Naive thymus-derived CD4-positive, alpha-beta T cell (primary cell): ENCODE data around the gene CD6. TPM values are rescaled to one million over a fixed set of nuclear protein-coding genes. Genes with fewer than 3 reads are reported as not detected.

Experiments used
- ATAC-seq: fragments of 150-1000 bp; cut with Tn5 transposase; 2 replicates; pipeline ENCODE4 v1.10.0; 2021; ENCODE audit warnings: mild to moderate bottlenecking, moderate library complexity
- CTCF ChIA-PET: fragments of 350-600 bp; sonication (Branson Sonifier 250); formaldehyde crosslinking; loops from one replicate; lab custom pipeline; 2021; ENCODE audit warnings: antibody characterized with exemption; lab: Charles Lee
- POLR2A ChIA-PET: fragments of 350-600 bp; sonication (Branson Sonifier 250); formaldehyde crosslinking; loops from one replicate; lab custom pipeline; 2021; ENCODE audit warnings: antibody characterized with exemption, inconsistent platforms; lab: Charles Lee
- DNase-seq, 9 donors: peaks; one replicate each; pipeline versions ENCODE4 v3.0.0 to v3.0.0-alpha.2; 2020 to 2022; ENCODE audit warnings: mixed read lengths in 1 of 9
- H3K27ac ChIP-seq: one replicate; pipeline ENCODE4 v1.7.0; 2013; ENCODE audit warnings: mild to moderate bottlenecking, low read depth, low read length, moderate library complexity
- H3K27me3 ChIP-seq, 2 donors: one replicate each; pipeline ENCODE4 v1.7.0; 2013; ENCODE audit warnings: low read length in 2 of 2, mild to moderate bottlenecking in 2 of 2, moderate library complexity in 2 of 2; ENCODE audit not compliant: control insufficient read depth in 2 of 2, insufficient read depth in 2 of 2
- H3K36me3 ChIP-seq, 3 experiments: 1 replicate in 2 of 3; 2 replicates in 1 of 3; pipeline ENCODE4 v1.7.0; 2013; ENCODE audit warnings: low read length in 3 of 3, mild to moderate bottlenecking in 3 of 3, moderate library complexity in 1 of 3; ENCODE audit not compliant: insufficient read depth in 3 of 3, control insufficient read depth in 2 of 3
- H3K4me1 ChIP-seq, 2 donors: one replicate each; pipeline ENCODE4 v1.7.0; 2013; ENCODE audit warnings: low read length in 2 of 2, mild to moderate bottlenecking in 2 of 2, moderate library complexity in 1 of 2; ENCODE audit not compliant: control insufficient read depth in 2 of 2, insufficient read depth in 2 of 2
- H3K4me3 ChIP-seq: 2 replicates; pipeline ENCODE4 v1.7.0; 2013; ENCODE audit warnings: mild to moderate bottlenecking, low read length
- H3K9me3 ChIP-seq, 3 experiments: 1 replicate in 2 of 3; 2 replicates in 1 of 3; pipeline ENCODE4 v1.7.0; 2013; ENCODE audit warnings: low read length in 3 of 3; ENCODE audit not compliant: control insufficient read depth in 2 of 3
- H3K27ac Mint-ChIP-seq, 9 donors: one replicate each; pipeline ENCODE4 v1.8.0; 2020 to 2022; ENCODE audit warnings: mixed read lengths in 9 of 9, mild to moderate bottlenecking in 8 of 9, moderate library complexity in 5 of 9, inconsistent platforms in 2 of 9
- H3K27me3 Mint-ChIP-seq, 5 donors: one replicate each; pipeline ENCODE4 v1.8.0; 2021 to 2022; ENCODE audit warnings: mixed read lengths in 5 of 5, mild to moderate bottlenecking in 1 of 5
- H3K36me3 Mint-ChIP-seq, 5 donors: one replicate each; pipeline ENCODE4 v1.8.0; 2020 to 2022; ENCODE audit warnings: mixed read lengths in 5 of 5, mild to moderate bottlenecking in 3 of 5, inconsistent platforms in 1 of 5
- H3K4me1 Mint-ChIP-seq, 7 donors: one replicate each; pipeline ENCODE4 v1.8.0; 2020 to 2022; ENCODE audit warnings: mixed read lengths in 7 of 7, mild to moderate bottlenecking in 3 of 7, inconsistent platforms in 1 of 7
- H3K4me3 Mint-ChIP-seq, 10 donors: one replicate each; pipeline ENCODE4 v1.8.0; 2020 to 2022; ENCODE audit warnings: mild to moderate bottlenecking in 10 of 10, mixed read lengths in 10 of 10, moderate library complexity in 6 of 10, inconsistent platforms in 2 of 10
- H3K9me3 Mint-ChIP-seq, 11 donors: one replicate each; pipeline ENCODE4 v1.8.0; 2020 to 2022; ENCODE audit warnings: mixed read lengths in 11 of 11, mild to moderate bottlenecking in 4 of 11, inconsistent platforms in 1 of 11, moderate library complexity in 1 of 11
- intact Hi-C, 2 donors: fragments of 100-400 bp; cut with micrococcal nuclease; formaldehyde crosslinking; loops; one replicate each; pipeline ENCODE4 v1.15.1; 2023
- polyA plus RNA-seq, 2 donors: library from polyadenylated mRNA; unstranded; fragments of 300-500 nt; fragmentation: Illumina TruSeq; gene quantifications; one replicate each; pipeline ENCODE4 v1.2.3, GENCODE V29; 2021
- total RNA-seq, 6 experiments: library from RNA in 5 of 6; stranded (reverse) in 5 of 6; gene quantifications; 1 replicate in 5 of 6; 2 replicates in 1 of 6; pipeline ENCODE4 v1.2.3 and lab custom pipeline; 2021 to 2026

Gene CD6
- total and polyA plus RNA-seq, 7 experiments from 2014 or later = 195 to 653 (median 416) TPM

DNA sequence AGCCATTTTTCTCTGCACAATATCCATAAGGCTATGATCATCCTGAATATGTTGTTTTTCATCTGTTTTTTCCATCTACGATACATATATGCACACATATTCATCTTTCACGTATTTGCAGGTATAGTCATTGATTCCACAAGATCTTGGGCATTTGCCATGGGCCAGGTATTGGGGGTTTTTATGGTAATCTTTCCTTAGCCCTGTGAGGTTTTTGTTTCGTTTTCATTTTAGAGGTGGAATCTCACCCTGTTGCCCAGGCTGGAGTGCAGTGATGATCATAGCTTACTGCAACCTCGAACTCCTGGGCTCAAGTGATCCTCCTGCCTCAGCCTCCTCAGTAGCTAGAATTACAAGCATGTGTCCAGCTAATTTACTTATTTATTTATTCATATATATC is 20.0 kb downstream of the CD6 start:
- H3K27me3 ChIP-seq = no peaks in the 10 kb centered on the region
- H3K4me1 Mint-ChIP-seq = peaks cover 45 to 96% (median 89%) of the 10 kb centered on the region in 7 donors
- ChIA-PET POLR2A (interaction anchor here (0.6 to 1.5 kb wide), 3 partner anchors 28 to 120 kb away, joined by 3 to 4 read pairs (median 3); no protein-coding TSS in a partner anchor), CTCF (interaction anchor here (0.9 to 1.0 kb wide), 2 partner anchors 20 to 23 kb away, joined by 3 read pairs; partner anchors contain the start of gene CD6)
- H3K27me3 Mint-ChIP-seq = no peaks in the 10 kb centered on the region
- peaks cover 4 to 67% (median 36%) of the 10 kb centered on the region in 3 experiments for H3K36me3 ChIP-seq
- peak overlapping the region in 9 of 10 donors; percentile 18 to 92 (median 66) for H3K4me3 Mint-ChIP-seq
- DNase-seq (peak in 1 of 9 donors; percentile 72), ATAC-seq (no peak)
- peak overlapping the region; percentile 79 to 99 (median 88) for H3K27ac Mint-ChIP-seq
- H3K4me3 ChIP-seq = no peak overlapping the region
- H3K4me1 ChIP-seq = peaks cover 40 to 87% of the 10 kb centered on the region in 2 donors
- H3K27ac ChIP-seq = peak overlapping the region; percentile 62
- no peaks in the 10 kb centered on the region for H3K9me3 Mint-ChIP-seq
- H3K9me3 ChIP-seq = no peaks in the 10 kb centered on the region
- intact Hi-C loops = no loop called here
- peaks cover 8 to 56% (median 50%) of the 10 kb centered on the region in 5 donors for H3K36me3 Mint-ChIP-seq

DNA sequence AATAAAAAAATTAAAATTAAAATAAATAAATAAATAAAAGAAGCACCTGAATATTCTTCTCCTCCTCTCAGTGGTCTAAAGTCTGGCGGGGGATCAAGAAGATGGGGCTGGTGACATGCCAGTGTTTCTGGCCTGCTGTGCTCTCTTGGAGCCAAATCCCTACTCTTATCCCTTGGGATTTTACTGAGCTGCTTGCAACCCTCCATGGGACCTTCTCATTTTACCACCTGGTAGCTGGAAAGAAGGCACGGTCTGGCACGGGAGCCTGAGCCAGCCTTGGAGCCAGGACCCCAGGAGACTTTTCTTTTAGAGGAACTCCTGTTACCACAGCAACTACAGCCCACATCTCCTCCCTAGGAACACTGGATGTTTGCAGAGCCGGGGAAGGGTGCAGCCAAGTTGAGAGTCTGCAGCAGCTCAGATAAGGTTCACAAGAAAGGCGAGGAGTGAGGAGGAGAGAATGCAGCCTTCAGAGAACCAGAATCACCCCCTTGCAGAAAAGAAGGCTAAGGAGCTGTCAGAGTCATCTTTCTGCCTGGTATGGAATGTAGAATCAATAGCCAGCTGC is 21.4 kb downstream of the CD6 start:
- ATAC-seq (no peak), DNase-seq (no peak)
- CTCF ChIA-PET = interaction anchor here (0.6 to 1.5 kb wide), 2 partner anchors 10 to 22 kb away, joined by 5 to 6 read pairs; partner anchors contain the start of gene CD6
- Histone ChIP-seq H3K9me3 (no peaks in the 10 kb centered on the region), H3K4me1 (peaks cover 26 to 75% of the 10 kb centered on the region in 2 donors), H3K27ac (peak overlapping the region; percentile 36), H3K27me3 (no peaks in the 10 kb centered on the region), H3K36me3 (peaks cover 4 to 71% (median 32%) of the 10 kb centered on the region in 3 experiments), H3K4me3 (no peak overlapping the region)
- Mint-ChIP-seq H3K27ac (peak overlapping the region; percentile 81 to 93 (median 91)), H3K27me3 (no peaks in the 10 kb centered on the region), H3K36me3 (peaks cover 8 to 50% (median 47%) of the 10 kb centered on the region in 5 donors), H3K9me3 (no peaks in the 10 kb centered on the region), H3K4me3 (peak overlapping the region; percentile 42 to 74 (median 67)), H3K4me1 (peaks cover 35 to 92% (median 85%) of the 10 kb centered on the region in 7 donors)
- POLR2A ChIA-PET = interaction anchor here (0.7 to 1.3 kb wide), 7 partner anchors 8 to 117 kb away, joined by 3 to 6 read pairs (median 3); no protein-coding TSS in a partner anchor
- intact Hi-C loops = no loop called here

DNA sequence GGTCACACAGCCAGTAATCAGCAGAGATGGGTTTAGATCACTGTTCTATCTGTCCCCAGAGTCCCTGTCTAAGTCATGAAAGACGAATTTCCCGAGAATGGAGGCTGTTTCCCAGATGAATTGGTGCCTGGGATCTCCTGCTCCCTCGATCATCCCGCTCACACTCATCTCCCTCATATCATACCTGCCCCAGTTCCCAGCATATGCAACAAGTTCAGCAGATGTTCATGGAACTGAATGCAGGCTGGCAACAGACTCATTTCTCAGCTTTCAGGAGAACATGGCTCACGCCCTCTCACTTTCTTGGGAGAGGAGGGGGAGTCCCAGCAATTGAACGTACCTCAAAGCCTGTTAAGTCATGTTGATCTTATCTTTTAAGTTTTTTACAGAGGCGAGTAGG is 22.1 kb downstream of the CD6 start:
- no peaks in the 10 kb centered on the region for H3K9me3 ChIP-seq
- no peak overlapping the region for H3K4me3 ChIP-seq
- H3K27me3 ChIP-seq = no peaks in the 10 kb centered on the region
- H3K4me1 ChIP-seq = peaks cover 19 to 68% of the 10 kb centered on the region in 2 donors
- ChIA-PET POLR2A (interaction anchor here (0.9 to 1.3 kb wide), 4 partner anchors 9 to 117 kb away, joined by 3 to 6 read pairs (median 4); no protein-coding TSS in a partner anchor), CTCF (interaction anchor here (0.6 to 1.5 kb wide), 2 partner anchors 10 to 22 kb away, joined by 5 to 6 read pairs; partner anchors contain the start of gene CD6)
- ATAC-seq (no peak), DNase-seq (peak in 1 of 9 donors; percentile 50)
- Mint-ChIP-seq H3K9me3 (no peaks in the 10 kb centered on the region), H3K27ac (peak overlapping the region; percentile 81 to 93 (median 91)), H3K36me3 (peaks cover 8 to 49% (median 45%) of the 10 kb centered on the region in 5 donors), H3K27me3 (no peaks in the 10 kb centered on the region), H3K4me3 (peak overlapping the region; percentile 42 to 74 (median 67)), H3K4me1 (peaks cover 42 to 92% (median 85%) of the 10 kb centered on the region in 7 donors)
- intact Hi-C loops = loop anchor here (1.0 kb wide), 2 partner anchors 7 to 11 kb away; no protein-coding TSS in a partner anchor
- peaks cover 4 to 67% (median 27%) of the 10 kb centered on the region in 3 experiments for H3K36me3 ChIP-seq
- peak overlapping the region; percentile 36 for H3K27ac ChIP-seq

DNA sequence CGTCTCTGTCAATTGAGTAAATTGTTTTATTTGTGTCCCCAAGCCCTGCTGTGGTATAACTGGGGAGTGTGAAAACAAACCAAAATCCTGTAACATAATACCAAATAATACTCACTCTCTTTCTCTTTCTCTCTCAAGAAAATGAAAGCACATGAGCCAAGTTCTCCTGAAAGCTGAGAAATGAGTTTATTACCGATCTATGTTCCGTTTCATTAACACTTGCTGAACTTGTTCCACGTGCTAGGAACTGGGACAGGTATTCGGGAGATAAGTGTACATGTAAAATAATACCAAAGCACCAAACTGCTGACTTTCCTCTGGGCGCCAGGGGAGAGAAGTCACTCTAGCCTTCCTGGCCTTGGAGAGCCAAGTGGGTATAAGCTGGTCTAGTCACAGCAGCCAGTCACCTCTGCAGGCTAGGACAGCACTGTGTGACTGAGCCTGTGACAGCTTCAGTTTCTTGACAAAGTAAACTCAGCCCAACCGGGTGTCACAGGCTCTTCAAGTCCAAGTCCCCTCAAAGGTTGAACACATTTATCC is 23.1 kb downstream of the CD6 start:
- Mint-ChIP-seq H3K27ac (peak overlapping the region; percentile 83 to 97 (median 91)), H3K4me1 (peaks cover 37 to 92% (median 84%) of the 10 kb centered on the region in 7 donors), H3K27me3 (no peaks in the 10 kb centered on the region), H3K36me3 (peaks cover 8 to 42% (median 40%) of the 10 kb centered on the region in 5 donors), H3K4me3 (peak overlapping the region in 9 of 10 donors; percentile 46 to 81 (median 67)), H3K9me3 (no peaks in the 10 kb centered on the region)
- intact Hi-C loops = loop anchor here (1.0 kb wide), 2 partner anchors 8 to 10 kb away; no protein-coding TSS in a partner anchor
- ChIA-PET POLR2A (interaction anchor here (0.8 to 1.0 kb wide), 3 partner anchors 8 to 113 kb away, joined by 3 to 4 read pairs (median 3); no protein-coding TSS in a partner anchor), CTCF (interaction anchor here (0.9 kb wide), 2 partner anchors 83 to 117 kb away, joined by 3 read pairs; no protein-coding TSS in a partner anchor)
- Histone ChIP-seq H3K4me3 (no peak overlapping the region), H3K4me1 (peaks cover 9 to 60% of the 10 kb centered on the region in 2 donors), H3K9me3 (no peaks in the 10 kb centered on the region), H3K36me3 (peaks cover 4 to 58% (median 21%) of the 10 kb centered on the region in 3 experiments), H3K27me3 (no peaks in the 10 kb centered on the region), H3K27ac (peak overlapping the region; percentile 36)
- ATAC-seq (peak; percentile 67), DNase-seq (no peak)

DNA sequence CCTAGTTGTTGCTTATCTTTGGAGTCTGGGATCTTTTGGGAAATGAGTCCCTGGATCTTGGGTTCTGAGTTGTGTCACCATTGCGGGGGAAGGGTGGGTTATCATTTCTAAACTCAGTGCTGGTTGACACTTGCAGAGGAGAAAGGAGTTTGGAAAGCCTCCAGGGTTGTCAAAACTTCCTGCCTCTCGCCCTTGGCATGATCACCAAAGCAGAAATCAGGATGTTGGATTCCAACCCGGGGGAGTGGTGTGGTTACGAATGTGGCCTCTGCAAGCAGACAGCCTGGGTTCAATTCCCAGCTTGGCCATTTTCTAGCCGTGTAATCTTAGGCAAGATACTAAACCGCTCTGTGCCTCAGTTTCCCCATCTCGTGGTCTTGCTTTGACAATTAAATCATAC is 24.3 kb downstream of the CD6 start:
- peak overlapping the region in 8 of 10 donors; percentile 12 to 80 (median 55) for H3K4me3 Mint-ChIP-seq
- peaks cover 8 to 58% of the 10 kb centered on the region in 2 donors for H3K4me1 ChIP-seq

More for the DNA sequence above, 24.3 kb downstream of the CD6 start:
- CTCF ChIA-PET = interaction anchor here (0.6 kb wide), 1 partner anchor 166 kb away, joined by 3 read pairs; no protein-coding TSS in a partner anchor
- no peaks in the 10 kb centered on the region for H3K9me3 ChIP-seq
- Mint-ChIP-seq H3K36me3 (peaks cover 8 to 41% (median 38%) of the 10 kb centered on the region in 5 donors), H3K27me3 (no peaks in the 10 kb centered on the region), H3K9me3 (peaks cover 0 to 1% (median 0%) of the 10 kb centered on the region in 11 donors), H3K4me1 (peaks cover 42 to 90% (median 81%) of the 10 kb centered on the region in 7 donors), H3K27ac (peak overlapping the region; percentile 25 to 93 (median 89))
- intact Hi-C loops = no loop called here
- H3K27me3 ChIP-seq = no peaks in the 10 kb centered on the region
- DNase-seq (no peak), ATAC-seq (no peak)
- H3K27ac ChIP-seq = peak overlapping the region; percentile 28
- H3K36me3 ChIP-seq = peaks cover 4 to 65% (median 21%) of the 10 kb centered on the region in 3 experiments
- POLR2A ChIA-PET = interaction anchor here (0.6 kb wide), 1 partner anchor 47 kb away, joined by 3 read pairs; no protein-coding TSS in a partner anchor
- no peak overlapping the region for H3K4me3 ChIP-seq
